Measurements from ENCODE around the gene ZBTB20.

- TF ChIP-seq CTCF (IDR thresholded peaks at IDR 0.05) = no peak
- no peak for TF ChIP-seq POLR2A (IDR thresholded peaks at IDR 0.05; ENCODE audit: low read depth)
- TF ChIP-seq POLR2AphosphoS5 (IDR thresholded peaks at IDR 0.05) = no peak
- TF ChIP-seq EP300 (IDR thresholded peaks at IDR 0.05) = no peak
These were observed 740.8 kb downstream of the ZBTB20 start for GRCh38 chr3:114406286-114406685.

Data from esophagus muscularis mucosa (tissue), 4 donors.